Measurements from ENCODE around the gene SSBP3. TPM values are rescaled to one million over a fixed set of nuclear protein-coding genes. Genes with fewer than 3 reads are reported as not detected.

Gene SSBP3
- total and polyA plus RNA-seq, 2 experiments from 2014 or later: 47.4 to 68.6 TPM

- TF ChIP-seq, protein P1, sequence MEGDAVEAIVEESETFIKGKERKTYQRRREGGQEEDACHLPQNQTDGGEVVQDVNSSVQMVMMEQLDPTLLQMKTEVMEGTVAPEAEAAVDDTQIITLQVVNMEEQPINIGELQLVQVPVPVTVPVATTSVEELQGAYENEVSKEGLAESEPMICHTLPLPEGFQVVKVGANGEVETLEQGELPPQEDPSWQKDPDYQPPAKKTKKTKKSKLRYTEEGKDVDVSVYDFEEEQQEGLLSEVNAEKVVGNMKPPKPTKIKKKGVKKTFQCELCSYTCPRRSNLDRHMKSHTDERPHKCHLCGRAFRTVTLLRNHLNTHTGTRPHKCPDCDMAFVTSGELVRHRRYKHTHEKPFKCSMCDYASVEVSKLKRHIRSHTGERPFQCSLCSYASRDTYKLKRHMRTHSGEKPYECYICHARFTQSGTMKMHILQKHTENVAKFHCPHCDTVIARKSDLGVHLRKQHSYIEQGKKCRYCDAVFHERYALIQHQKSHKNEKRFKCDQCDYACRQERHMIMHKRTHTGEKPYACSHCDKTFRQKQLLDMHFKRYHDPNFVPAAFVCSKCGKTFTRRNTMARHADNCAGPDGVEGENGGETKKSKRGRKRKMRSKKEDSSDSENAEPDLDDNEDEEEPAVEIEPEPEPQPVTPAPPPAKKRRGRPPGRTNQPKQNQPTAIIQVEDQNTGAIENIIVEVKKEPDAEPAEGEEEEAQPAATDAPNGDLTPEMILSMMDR (conservative IDR thresholded peaks at IDR 0.05; ENCODE audit: low read depth in 2 of 2): peak; percentile 32 to 61
Observed at GRCh38 chr1:54323324-54323739, 82.9 kb downstream of the SSBP3 start (continued).

DNA sequence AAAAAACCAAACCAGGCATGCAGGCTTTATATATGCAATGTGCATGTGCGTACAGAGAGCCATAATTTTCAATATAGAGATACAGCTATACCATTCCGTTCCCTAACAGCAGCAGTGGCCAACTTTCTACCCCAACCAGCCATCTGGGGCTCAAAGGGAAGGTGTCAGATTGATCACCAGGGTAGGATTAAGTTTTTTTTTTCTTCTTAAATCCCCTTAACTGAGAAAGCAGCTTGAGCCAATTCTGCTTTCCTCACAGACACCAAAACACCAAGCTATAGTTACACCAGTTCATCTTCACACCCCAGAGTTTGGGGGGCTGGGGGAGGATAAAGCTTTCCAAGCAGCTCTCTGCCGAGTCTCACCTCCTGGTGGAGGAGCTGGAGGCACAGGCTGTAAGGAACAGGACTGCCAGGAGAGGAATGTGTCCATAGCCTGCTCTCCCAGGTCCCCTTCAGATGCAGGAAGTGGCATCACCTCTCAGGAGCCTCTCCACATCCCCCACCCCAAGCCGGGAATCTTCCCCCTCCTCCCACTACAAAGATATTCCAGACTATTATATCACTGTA lies 87.9 kb downstream of the SSBP3 start:
- H3K9me2 ChIP-seq (ENCODE audit: insufficient read depth): no peaks in the 10 kb centered on the region
- DNase-seq (ENCODE audit: low spot score) (no peak), ATAC-seq (peak; percentile 20; the same call in 2 of the 3 replicates)
- peaks cover 32% of the 10 kb centered on the region for H4K20me1 ChIP-seq (replicated peaks; ENCODE audit: insufficient read depth)
- H2AFZ ChIP-seq: no peak overlapping the region
- H3K36me3 Mint-ChIP-seq (ENCODE audit: low read depth): peaks cover 8% of the 10 kb centered on the region; the same call in 2 of the 3 replicates
- H3K4me1 Mint-ChIP-seq: peaks cover 68% of the 10 kb centered on the region
- H3K27me3 ChIP-seq (ENCODE audit: insufficient read depth): no peaks in the 10 kb centered on the region
- H3K79me2 ChIP-seq (replicated peaks; ENCODE audit: insufficient read depth): peaks cover 97% of the 10 kb centered on the region
- H3K4me1 ChIP-seq (ENCODE audit: insufficient read depth): peaks cover 56% of the 10 kb centered on the region
- H3K9me3 Mint-ChIP-seq: no peaks in the 10 kb centered on the region
- H3K4me2 ChIP-seq: no peak overlapping the region
- H3K36me3 ChIP-seq (ENCODE audit: insufficient read depth): no peaks in the 10 kb centered on the region; the same call in 1 of the 2 replicates
- TF ChIP-seq STAT1 (IDR thresholded peaks at IDR 0.05; ENCODE audit: unreplicated experiment): no peak
- TF ChIP-seq EZH2 (IDR thresholded peaks at IDR 0.05; ENCODE audit: low read depth, unreplicated experiment): no peak
- no peak overlapping the region for H3K4me3 Mint-ChIP-seq
- H3K4me3 ChIP-seq: no peak overlapping the region
- 0 out of 2 replicates have a peak overlapping the region, but pooled peaks have one; percentile 34 for H3K27ac Mint-ChIP-seq
- no peaks in the 10 kb centered on the region for H3F3A ChIP-seq (replicated peaks; ENCODE audit: low read depth)
- H3K27ac ChIP-seq (ENCODE audit: low read depth): peak overlapping the region; percentile 50; the same call in 1 of the 2 replicates
- peaks cover 15% of the 10 kb centered on the region for H3K27me3 Mint-ChIP-seq (ENCODE audit: insufficient read depth, low read depth, poor library complexity)

GRCh38 chr1:54317084-54317483 lies 89.1 kb downstream of the SSBP3 start:
- TF ChIP-seq JUNB (IDR thresholded peaks at IDR 0.05; ENCODE audit: unreplicated experiment) (no peak), POLR2AphosphoS5 (IDR thresholded peaks at IDR 0.05; ENCODE audit: low read depth) (no peak), REST (IDR thresholded peaks at IDR 0.05; ENCODE audit: unreplicated experiment) (no peak), STAT1 (IDR thresholded peaks at IDR 0.05; ENCODE audit: unreplicated experiment) (no peak)
- TF ChIP-seq, protein P1 (conservative IDR thresholded peaks at IDR 0.05; ENCODE audit: low read depth in 2 of 2): no peak
- TF ChIP-seq, protein P2, sequence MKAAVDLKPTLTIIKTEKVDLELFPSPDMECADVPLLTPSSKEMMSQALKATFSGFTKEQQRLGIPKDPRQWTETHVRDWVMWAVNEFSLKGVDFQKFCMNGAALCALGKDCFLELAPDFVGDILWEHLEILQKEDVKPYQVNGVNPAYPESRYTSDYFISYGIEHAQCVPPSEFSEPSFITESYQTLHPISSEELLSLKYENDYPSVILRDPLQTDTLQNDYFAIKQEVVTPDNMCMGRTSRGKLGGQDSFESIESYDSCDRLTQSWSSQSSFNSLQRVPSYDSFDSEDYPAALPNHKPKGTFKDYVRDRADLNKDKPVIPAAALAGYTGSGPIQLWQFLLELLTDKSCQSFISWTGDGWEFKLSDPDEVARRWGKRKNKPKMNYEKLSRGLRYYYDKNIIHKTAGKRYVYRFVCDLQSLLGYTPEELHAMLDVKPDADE (IDR thresholded peaks at IDR 0.05): no peak
- H2AFZ ChIP-seq: no peak overlapping the region
- Mint-ChIP-seq H3K9me3 (no peaks in the 10 kb centered on the region), H3K4me1 (peaks cover 65% of the 10 kb centered on the region), H3K27ac (no peak overlapping the region), H3K27me3 (ENCODE audit: insufficient read depth, low read depth, poor library complexity) (peaks cover 12% of the 10 kb centered on the region), H3K36me3 (ENCODE audit: low read depth) (peaks cover 8% of the 10 kb centered on the region; the same call in 2 of the 3 replicates), H3K4me3 (no peak overlapping the region)
- H3F3A ChIP-seq (replicated peaks; ENCODE audit: low read depth): 0 out of 2 replicates have a peak, but pooled peaks cover 4% of the 10 kb centered on the region
- H3K27ac ChIP-seq (ENCODE audit: low read depth): no peak overlapping the region
- H4K20me1 ChIP-seq (replicated peaks; ENCODE audit: insufficient read depth): peaks cover 21% of the 10 kb centered on the region; the same call in 1 of the 2 replicates
- peaks cover 97% of the 10 kb centered on the region for H3K79me2 ChIP-seq (replicated peaks; ENCODE audit: insufficient read depth)
- H3K9me2 ChIP-seq (ENCODE audit: insufficient read depth): no peaks in the 10 kb centered on the region
- no peaks in the 10 kb centered on the region for H3K27me3 ChIP-seq (ENCODE audit: insufficient read depth)
- H3K4me2 ChIP-seq: no peak overlapping the region
- peaks cover 54% of the 10 kb centered on the region for H3K4me1 ChIP-seq (ENCODE audit: insufficient read depth)
- ATAC-seq (no peak), DNase-seq (ENCODE audit: low spot score) (no peak)
- H3K4me3 ChIP-seq: no peak overlapping the region
- H3K36me3 ChIP-seq (ENCODE audit: insufficient read depth): no peaks in the 10 kb centered on the region; the same call in 1 of the 2 replicates
